Measurements from ENCODE around the gene PRR13. TPM values are rescaled to one million over a fixed set of nuclear protein-coding genes. Genes with fewer than 3 reads are reported as not detected.

Gene PRR13
- total and polyA plus RNA-seq, 2 donors (not counting 3 experiments of a cell fraction or from before 2014, with no cell fraction given) = 68.9 to 139 TPM

DNA sequence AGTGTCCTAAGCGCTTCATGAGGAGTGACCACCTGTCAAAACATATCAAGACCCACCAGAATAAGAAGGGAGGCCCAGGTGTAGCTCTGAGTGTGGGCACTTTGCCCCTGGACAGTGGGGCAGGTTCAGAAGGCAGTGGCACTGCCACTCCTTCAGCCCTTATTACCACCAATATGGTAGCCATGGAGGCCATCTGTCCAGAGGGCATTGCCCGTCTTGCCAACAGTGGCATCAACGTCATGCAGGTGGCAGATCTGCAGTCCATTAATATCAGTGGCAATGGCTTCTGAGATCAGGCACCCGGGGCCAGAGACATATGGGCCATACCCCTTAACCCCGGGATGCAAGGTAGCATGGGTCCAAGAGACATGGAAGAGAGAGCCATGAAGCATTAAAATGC lies 30.6 kb upstream of the PRR13 start:
- dilution Hi-C loops (cut with MboI; ENCODE audit: extremely low pct_ligation_motif_present, low sequenced_read_pairs) (no loop called here), intact Hi-C loops (cut with micrococcal nuclease) (no loop called here)
- H3K79me2 ChIP-seq (ENCODE audit: control insufficient read depth, insufficient read depth, low read length) = no peaks in the 10 kb centered on the region
- DNase-seq (ENCODE audit: low read depth, low spot score) (no peak), FAIRE-seq (no peak)
- H3K36me3 ChIP-seq (ENCODE audit: control insufficient read depth in 2 of 2, extremely low read depth in 1 of 2, insufficient read depth in 2 of 2, low read length in 2 of 2) = peaks cover 16 to 17% of the 10 kb centered on the region in 2 experiments
- no TSS peak for BruUV-seq (replicated peaks)
- H3K27ac ChIP-seq (ENCODE audit: insufficient read depth, low read depth, low read length) = no peak overlapping the region
- H3K4me3 ChIP-seq (replicated peaks in 1 of 3; ENCODE audit: insufficient read depth in 1 of 3, low read depth in 1 of 3, low read length in 3 of 3) = no peak overlapping the region
- POLR2A ChIA-PET = no interaction called here
- H2AFZ ChIP-seq (ENCODE audit: low read depth, low read length) = no peak overlapping the region
- peaks cover 24% of the 10 kb centered on the region for H3K4me1 ChIP-seq (ENCODE audit: control insufficient read depth, extremely low read depth, insufficient read depth, low read length)
- TF ChIP-seq JUN (IDR thresholded peaks at IDR 0.05; ENCODE audit: borderline replicate concordance, insufficient read depth, insufficient read length, low read depth) (no peak), MYC (IDR thresholded peaks at IDR 0.05; ENCODE audit: low read depth, low read length) (no peak), GATA2 (IDR thresholded peaks at IDR 0.05; ENCODE audit: insufficient read depth, insufficient read length, low read depth, low read length) (no peak), POLR2AphosphoS5 (IDR thresholded peaks at IDR 0.05; ENCODE audit: insufficient read depth, low read depth, low read length) (no peak), EZH2 (IDR thresholded peaks at IDR 0.05; ENCODE audit: borderline replicate concordance, low read depth, low read length, severe bottlenecking) (no peak), FOS (IDR thresholded peaks at IDR 0.05; ENCODE audit: borderline replicate concordance, insufficient read depth, low read length) (no peak), POLR2A (IDR thresholded peaks at IDR 0.05; ENCODE audit: low read depth, low read length) (no peak)
- TF ChIP-seq, protein P1, sequence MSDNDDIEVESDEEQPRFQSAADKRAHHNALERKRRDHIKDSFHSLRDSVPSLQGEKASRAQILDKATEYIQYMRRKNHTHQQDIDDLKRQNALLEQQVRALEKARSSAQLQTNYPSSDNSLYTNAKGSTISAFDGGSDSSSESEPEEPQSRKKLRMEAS (IDR thresholded peaks at IDR 0.05; ENCODE audit: insufficient read depth, insufficient read length) = no peak
- TF ChIP-seq, protein P2, sequence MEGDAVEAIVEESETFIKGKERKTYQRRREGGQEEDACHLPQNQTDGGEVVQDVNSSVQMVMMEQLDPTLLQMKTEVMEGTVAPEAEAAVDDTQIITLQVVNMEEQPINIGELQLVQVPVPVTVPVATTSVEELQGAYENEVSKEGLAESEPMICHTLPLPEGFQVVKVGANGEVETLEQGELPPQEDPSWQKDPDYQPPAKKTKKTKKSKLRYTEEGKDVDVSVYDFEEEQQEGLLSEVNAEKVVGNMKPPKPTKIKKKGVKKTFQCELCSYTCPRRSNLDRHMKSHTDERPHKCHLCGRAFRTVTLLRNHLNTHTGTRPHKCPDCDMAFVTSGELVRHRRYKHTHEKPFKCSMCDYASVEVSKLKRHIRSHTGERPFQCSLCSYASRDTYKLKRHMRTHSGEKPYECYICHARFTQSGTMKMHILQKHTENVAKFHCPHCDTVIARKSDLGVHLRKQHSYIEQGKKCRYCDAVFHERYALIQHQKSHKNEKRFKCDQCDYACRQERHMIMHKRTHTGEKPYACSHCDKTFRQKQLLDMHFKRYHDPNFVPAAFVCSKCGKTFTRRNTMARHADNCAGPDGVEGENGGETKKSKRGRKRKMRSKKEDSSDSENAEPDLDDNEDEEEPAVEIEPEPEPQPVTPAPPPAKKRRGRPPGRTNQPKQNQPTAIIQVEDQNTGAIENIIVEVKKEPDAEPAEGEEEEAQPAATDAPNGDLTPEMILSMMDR (IDR thresholded peaks at IDR 0.05; ENCODE audit: extremely low read depth in 1 of 2, insufficient read depth in 1 of 2, low read depth in 1 of 2, low read length in 2 of 2) = no peak
- H3K27me3 ChIP-seq (ENCODE audit: control insufficient read depth in 2 of 2, insufficient read depth in 2 of 2, low read length in 2 of 2) = no peaks in the 10 kb centered on the region
- CTCF ChIA-PET = interaction anchor here (0.9 to 9.7 kb wide), 2 partner anchors 10 to 58 kb away, joined by 8 to 101 read pairs; no protein-coding TSS in a partner anchor
- no peaks in the 10 kb centered on the region for H4K20me1 ChIP-seq (replicated peaks; ENCODE audit: control insufficient read depth, extremely low read depth, insufficient read depth, low read length)
- H3K9me3 ChIP-seq (replicated peaks; ENCODE audit: control insufficient read depth, insufficient read depth, low read length) = no peaks in the 10 kb centered on the region
- no peak overlapping the region for H3K9ac ChIP-seq (replicated peaks; ENCODE audit: extremely low read depth, insufficient read depth, low read length)
- no peaks in the 10 kb centered on the region for H3K9me1 ChIP-seq (replicated peaks; ENCODE audit: control insufficient read depth, extremely low read depth, insufficient read depth, low read length)
- H3K4me2 ChIP-seq (ENCODE audit: insufficient read depth, low read length) = no peak overlapping the region
